SK-N-SH (cell line): ENCODE measurements around the gene PPP2R2B. TPM values are rescaled to one million over a fixed set of nuclear protein-coding genes. Genes with fewer than 3 reads are reported as not detected.

Experiments
- CTCF ChIA-PET: fragments of 300-600, 350-600 bp; formaldehyde crosslinking; extraction: SDS; loops from one replicate; lab custom pipeline; 2021; lab: Yijun Ruan, JAX
- POLR2A ChIA-PET: fragments of 350-600 bp; sonication (Branson Sonifier 250); formaldehyde crosslinking; extraction: SDS; loops from one replicate; lab custom pipeline; 2020; ENCODE audit warnings: antibody characterized with exemption, inconsistent platforms; lab: Yijun Ruan, JAX
- DNase-seq: peaks from one replicate; pipeline ENCODE4 v3.0.0; 2012
- H2AFZ ChIP-seq: fragments of 200-600 bp; sonication (generic); 2 replicates; pipeline ENCODE4 v1.8.1; 2016; ENCODE audit warnings: antibody characterized with exemption, mild to moderate bottlenecking, low read depth
- H3F3A ChIP-seq: fragments of 200-600 bp; sonication (generic); replicated peaks from 2 replicates; pipeline ENCODE3; 2016; ENCODE audit warnings: antibody characterized with exemption, mild to moderate bottlenecking; ENCODE audit not compliant: insufficient read depth
- H3K27ac ChIP-seq, 2 experiments: fragments of 200-500 bp in 1 of 2; fragments of 200-600 bp in 1 of 2; sonication (Bioruptor generic) in 1 of 2; sonication (generic), shearing (Covaris generic) in 1 of 2; 2 replicates each; pipeline versions ENCODE4 v1.5.1 to v1.6.1; 2014 to 2016; ENCODE audit warnings: low read depth in 2 of 2, inconsistent platforms in 1 of 2, low read length in 1 of 2, mild to moderate bottlenecking in 1 of 2, mixed read lengths in 1 of 2
- H3K27me3 ChIP-seq: fragments of 200-600 bp; sonication (generic), shearing (Covaris generic); 2 replicates; pipeline ENCODE4 v1.6.1; 2016; ENCODE audit warnings: mixed run types; ENCODE audit not compliant: insufficient read depth
- H3K36me3 ChIP-seq, 2 experiments: fragments of 200-500 bp in 1 of 2; fragments of 200-600 bp in 1 of 2; sonication (Bioruptor generic) in 1 of 2; sonication (generic) in 1 of 2; replicated peaks in 1 of 2; 2 replicates each; pipeline versions ENCODE3 to v1.5.1; 2014 to 2016; ENCODE audit warnings: low read length in 1 of 2, mild to moderate bottlenecking in 1 of 2; ENCODE audit not compliant: insufficient read depth in 2 of 2, control insufficient read depth in 1 of 2
- H3K4me1 ChIP-seq, 2 experiments: fragments of 200-500 bp in 1 of 2; fragments of 200-600 bp in 1 of 2; sonication (Bioruptor generic) in 1 of 2; sonication (generic), shearing (Covaris generic) in 1 of 2; 2 replicates each; pipeline versions ENCODE4 v1.5.1 to v1.6.1; 2014 to 2016; ENCODE audit warnings: low read depth in 1 of 2, low read length in 1 of 2, mixed run types in 1 of 2; ENCODE audit not compliant: insufficient read depth in 2 of 2, control insufficient read depth in 1 of 2
- H3K4me2 ChIP-seq: fragments of 200-600 bp; sonication (generic), shearing (Covaris generic); 2 replicates; pipeline ENCODE4 v1.6.1; 2017; ENCODE audit warnings: mixed run types
- H3K4me3 ChIP-seq, 2 experiments: fragments of 200-500 bp in 1 of 2; fragments of 200-600 bp in 1 of 2; sonication (Bioruptor generic) in 1 of 2; sonication (generic), shearing (Covaris generic) in 1 of 2; 2 replicates each; pipeline versions ENCODE4 v1.5.1 to v1.8.1; 2014 to 2016; ENCODE audit warnings: low read depth in 2 of 2, inconsistent platforms in 1 of 2, low read length in 1 of 2, mild to moderate bottlenecking in 1 of 2, mixed read lengths in 1 of 2, moderate library complexity in 1 of 2
- H3K79me2 ChIP-seq: fragments of 200-600 bp; sonication (generic); 2 replicates; pipeline ENCODE4 v1.8.1; 2017; ENCODE audit warnings: mild to moderate bottlenecking; ENCODE audit not compliant: insufficient read depth
- H3K9ac ChIP-seq: fragments of 200-600 bp; sonication (generic); 2 replicates; pipeline ENCODE4 v1.6.1; 2017; ENCODE audit warnings: mixed run types
- H3K9me2 ChIP-seq: fragments of 200-600 bp; sonication (generic); 2 replicates; pipeline ENCODE4 v1.6.1; 2017; ENCODE audit warnings: mixed run types
- H3K9me3 ChIP-seq: fragments of 200-600 bp; sonication (generic); 2 replicates; pipeline ENCODE4 v1.6.1; 2017; ENCODE audit warnings: mixed run types, mild to moderate bottlenecking, moderate library complexity
- H4K20me1 ChIP-seq: fragments of 200-600 bp; sonication (generic); 2 replicates; pipeline ENCODE4 v1.6.1; 2017; ENCODE audit warnings: mild to moderate bottlenecking, mixed run types; ENCODE audit not compliant: insufficient read depth
- CTCF ChIP-seq: fragments of 200-600 bp; sonication (generic); IDR thresholded peaks from 2 replicates; pipeline ENCODE4 v1.6.1; 2017; ENCODE audit warnings: antibody characterized with exemption, mild to moderate bottlenecking, moderate library complexity
- EP300 ChIP-seq, 2 experiments: IDR thresholded peaks; 2 replicates each; pipeline versions ENCODE4 v1.4.0 to v1.6.1; 2012; ENCODE audit warnings: borderline replicate concordance in 1 of 2, low read depth in 1 of 2, low read length in 1 of 2
- EZH2phosphoT487 ChIP-seq: fragments of 200-600 bp; sonication (generic); IDR thresholded peaks from 2 replicates; pipeline ENCODE4 v1.6.1; 2017; ENCODE audit warnings: low read depth, mixed run types, mild to moderate bottlenecking, antibody characterized with exemption, moderate library complexity, borderline replicate concordance
- GABPA ChIP-seq: IDR thresholded peaks from 2 replicates; pipeline ENCODE4 v1.4.0; 2012; ENCODE audit warnings: low read depth, mild to moderate bottlenecking
- IRF3 ChIP-seq: fragments of 150-350 bp; IDR thresholded peaks from 2 replicates; pipeline ENCODE4 v1.6.1; 2016; ENCODE audit warnings: mild to moderate bottlenecking, low read depth, low read length
- MAX ChIP-seq: IDR thresholded peaks from 2 replicates; pipeline ENCODE4 v1.4.0; 2012; ENCODE audit warnings: low read depth
- MEF2A ChIP-seq: IDR thresholded peaks from 2 replicates; pipeline ENCODE4 v1.4.0; 2012; ENCODE audit warnings: low read depth, borderline replicate concordance
- NFIC ChIP-seq: IDR thresholded peaks from 2 replicates; pipeline ENCODE4 v1.4.0; 2012; ENCODE audit warnings: borderline replicate concordance
- POLR2AphosphoS5 ChIP-seq: IDR thresholded peaks from 2 replicates; pipeline ENCODE4 v1.6.1; 2012; ENCODE audit warnings: low read depth, low read length
- RFX5 ChIP-seq: IDR thresholded peaks from 2 replicates; pipeline ENCODE4 v1.6.1; 2012; ENCODE audit warnings: mild to moderate bottlenecking, improper control_type of control experiment, low read length
- RXRA ChIP-seq: IDR thresholded peaks from 2 replicates; pipeline ENCODE4 v1.4.0; 2012; ENCODE audit warnings: low read depth, mild to moderate bottlenecking, borderline replicate concordance
- SIN3A ChIP-seq: IDR thresholded peaks from 2 replicates; pipeline ENCODE4 v1.6.1; 2012; ENCODE audit warnings: low read depth, mild to moderate bottlenecking, low read length, moderate library complexity, borderline replicate concordance
- SMC3 ChIP-seq: IDR thresholded peaks from 2 replicates; pipeline ENCODE4 v1.6.1; 2012; ENCODE audit warnings: low read depth, low read length, improper control_type of control experiment
- TAF1 ChIP-seq: IDR thresholded peaks from 2 replicates; pipeline ENCODE4 v1.6.1; 2012; ENCODE audit warnings: low read depth, mild to moderate bottlenecking, low read length, moderate library complexity, borderline replicate concordance
- TEAD4 ChIP-seq: IDR thresholded peaks from 2 replicates; pipeline ENCODE4 v1.4.0; 2012; ENCODE audit warnings: mild to moderate bottlenecking, borderline replicate concordance; ENCODE audit not compliant: insufficient read depth
- USF1 ChIP-seq: IDR thresholded peaks from 2 replicates; pipeline ENCODE4 v1.4.0; 2012; ENCODE audit warnings: low read depth, borderline replicate concordance
- USF2 ChIP-seq: fragments of 150-350 bp; IDR thresholded peaks from 2 replicates; pipeline ENCODE4 v1.6.1; 2017; ENCODE audit warnings: antibody characterized with exemption, low read length, low read depth, borderline replicate concordance
- ZBTB33 ChIP-seq: IDR thresholded peaks from 2 replicates; pipeline ENCODE4 v1.4.0; 2012; ENCODE audit warnings: low read depth, borderline replicate concordance
- WGBS: methylation state at CpG from one replicate; pipeline ENCODE4 v1.1.6; 2017; ENCODE audit warnings: low lambda C conversion rate; 5-methylcytosine and 5-hydroxymethylcytosine counted together
- polyA plus RNA-seq, 3 experiments: library from polyadenylated mRNA; depleted of rRNA; stranded (reverse); fragments of >200 nt; gene quantifications; 2 replicates each; pipeline ENCODE4 v1.2.3, GENCODE V29; 2012

PPP2R2B gene
- polyA plus RNA-seq, 1 of the 3 experiments (the other 2 are of a cell fraction) = 11.4 TPM

- Histone ChIP-seq H3K27me3 (no peaks in the 10 kb centered on the region), H2AFZ (no peak overlapping the region), H3K9ac (no peak overlapping the region), H3K9me2 (no peaks in the 10 kb centered on the region), H3K9me3 (no peaks in the 10 kb centered on the region), H3K4me2 (no peak overlapping the region), H3K36me3 (peaks cover 0 to 6% of the 10 kb centered on the region in 2 experiments), H3F3A (no peaks in the 10 kb centered on the region), H4K20me1 (no peaks in the 10 kb centered on the region), H3K4me1 (no peaks in the 10 kb centered on the region; a peak in 1 of 4 replicates), H3K27ac (no peak overlapping the region)
- 86% methylated on average over 9 of the region's 9 CpGs for WGBS
- no peak for DNase-seq
- POLR2A ChIA-PET = no interaction called here
- TF ChIP-seq SIN3A (no peak), NFIC (no peak), MEF2A (no peak)
- TF ChIP-seq, all 33 proteins: peak for 0
- CTCF ChIA-PET = no interaction called here
- H3K79me2 ChIP-seq = no peaks in the 10 kb centered on the region
- H3K4me3 ChIP-seq = no peak overlapping the region
Observed at GRCh38 chr5:146680846-146681584, 197.5 kb downstream of the PPP2R2B start.

- TF ChIP-seq USF1 (no peak), ZBTB33 (no peak), IRF3 (no peak), EZH2phosphoT487 (no peak), USF2 (no peak), GABPA (no peak), RXRA (no peak), MEF2A (no peak), POLR2AphosphoS5 (no peak), SMC3 (no peak), TAF1 (no peak), TEAD4 (no peak), CTCF (no peak), EP300 (IDR thresholded peaks at IDR 0.05; ENCODE audit: borderline replicate concordance in 1 of 2, low read depth in 1 of 2, low read length in 1 of 2) (no peak), MAX (no peak), RFX5 (no peak)
- TF ChIP-seq, all 33 proteins: peak for 0
- ChIA-PET POLR2A (no interaction called here), CTCF (interaction anchor here (1.3 to 2.5 kb wide), 3 partner anchors 14 to 291 kb away, joined by 4 to 7 read pairs (median 6); no protein-coding TSS in a partner anchor)
- Histone ChIP-seq H2AFZ (no peak overlapping the region), H3K9me3 (no peaks in the 10 kb centered on the region), H3F3A (no peaks in the 10 kb centered on the region), H3K9ac (no peak overlapping the region), H3K27me3 (no peaks in the 10 kb centered on the region), H3K4me3 (no peak overlapping the region), H3K4me1 (peaks cover 0 to 2% of the 10 kb centered on the region in 2 experiments; a peak in 2 of 4 replicates), H3K9me2 (no peaks in the 10 kb centered on the region), H3K4me2 (no peak overlapping the region), H3K79me2 (no peaks in the 10 kb centered on the region), H3K36me3 (peaks cover 0 to 3% of the 10 kb centered on the region in 2 experiments), H3K27ac (no peak overlapping the region), H4K20me1 (no peaks in the 10 kb centered on the region)
- DNase-seq = no peak
- 82% methylated on average over 4 of the region's 4 CpGs for WGBS
Observed at GRCh38 chr5:146675636-146676035, 202.9 kb downstream of the PPP2R2B start.
